Activated CD8-positive, alpha-beta memory T cell treated with anti-CD3 and anti-CD28 coated beads for 4 hours (primary cell): ENCODE measurements around the gene OBSL1.

Experiments
- DNase-seq, 2 donors: peaks; one replicate each; pipeline ENCODE4 v3.0.0-alpha.2; 2020; ENCODE audit warnings: low read depth in 2 of 2

The OBSL1 gene

GRCh38 chr2:219530048-219530963 lies 41.0 kb downstream of the OBSL1 start:
- peak; percentile 68 to 70 for DNase-seq

- no peak for DNase-seq
These were observed 43.9 kb downstream of the OBSL1 start for GRCh38 chr2:219527472-219527871.

- no peak for DNase-seq
These were observed 44.3 kb downstream of the OBSL1 start for GRCh38 chr2:219527076-219527394.

GRCh38 chr2:219526320-219527075 lies 44.8 kb downstream of the OBSL1 start:
- DNase-seq, result no peak

- DNase-seq, result no peak
These were observed 45.7 kb downstream of the OBSL1 start for GRCh38 chr2:219525533-219526232.

- no peak for DNase-seq
These were observed 46.5 kb downstream of the OBSL1 start for GRCh38 chr2:219524817-219525216.

- no peak for DNase-seq
These were observed 48.2 kb downstream of the OBSL1 start for GRCh38 chr2:219523031-219523671.

- DNase-seq, result no peak
These were observed 49.0 kb downstream of the OBSL1 start for GRCh38 chr2:219522111-219523030.

- no peak for DNase-seq
These were observed 50.1 kb downstream of the OBSL1 start for GRCh38 chr2:219521066-219521880.

- DNase-seq, result no peak
These were observed 51.3 kb downstream of the OBSL1 start for GRCh38 chr2:219520079-219520478.

- no peak for DNase-seq
These were observed 51.8 kb downstream of the OBSL1 start for GRCh38 chr2:219519526-219519916.

GRCh38 chr2:219517954-219518778 lies 53.2 kb downstream of the OBSL1 start:
- no peak for DNase-seq

- no peak for DNase-seq
These were observed 54.5 kb downstream of the OBSL1 start for GRCh38 chr2:219516888-219517287.

GRCh38 chr2:219515874-219516629 lies 55.3 kb downstream of the OBSL1 start:
- DNase-seq, result no peak

GRCh38 chr2:219514836-219515235 lies 56.5 kb downstream of the OBSL1 start:
- DNase-seq, result no peak

GRCh38 chr2:219514196-219514761 lies 57.1 kb downstream of the OBSL1 start, which contains the start of gene ASIC4:
ASIC4 (plus strand) TSS chr2:219514482; CDS start chr2:219514725, 243 bp downstream.
- DNase-seq, result no peak

- DNase-seq, result no peak
These were observed 57.6 kb downstream of the OBSL1 start for GRCh38 chr2:219513787-219514186.
